Adrenal gland (tissue), 5 donors: ENCODE results near the gene KCNS1.

Source experiments
- POLR2A ChIP-seq, 2 donors: fragments of 450-650 bp; IDR thresholded peaks; one replicate each; pipeline ENCODE4 v1.6.1; 2017; ENCODE audit warnings: antibody characterized with exemption in 2 of 2, mild to moderate bottlenecking in 2 of 2, moderate library complexity in 1 of 2
- TF ChIP-seq, protein P1 (sequence below), 6 experiments: fragments of 450-650 bp in 4 of 6; fragments of 200-600 bp in 2 of 6; sonication (generic) in 1 of 6; IDR thresholded peaks; 1 replicate in 5 of 6; 2 replicates in 1 of 6; pipeline versions ENCODE4 v1.5.1 to v1.8.0; 2016 to 2021; ENCODE audit warnings: antibody characterized with exemption in 6 of 6, mild to moderate bottlenecking in 2 of 6, moderate library complexity in 1 of 6
- donor health status: DM: no; HTN: no; CAD: no.

- TF ChIP-seq, protein P1, sequence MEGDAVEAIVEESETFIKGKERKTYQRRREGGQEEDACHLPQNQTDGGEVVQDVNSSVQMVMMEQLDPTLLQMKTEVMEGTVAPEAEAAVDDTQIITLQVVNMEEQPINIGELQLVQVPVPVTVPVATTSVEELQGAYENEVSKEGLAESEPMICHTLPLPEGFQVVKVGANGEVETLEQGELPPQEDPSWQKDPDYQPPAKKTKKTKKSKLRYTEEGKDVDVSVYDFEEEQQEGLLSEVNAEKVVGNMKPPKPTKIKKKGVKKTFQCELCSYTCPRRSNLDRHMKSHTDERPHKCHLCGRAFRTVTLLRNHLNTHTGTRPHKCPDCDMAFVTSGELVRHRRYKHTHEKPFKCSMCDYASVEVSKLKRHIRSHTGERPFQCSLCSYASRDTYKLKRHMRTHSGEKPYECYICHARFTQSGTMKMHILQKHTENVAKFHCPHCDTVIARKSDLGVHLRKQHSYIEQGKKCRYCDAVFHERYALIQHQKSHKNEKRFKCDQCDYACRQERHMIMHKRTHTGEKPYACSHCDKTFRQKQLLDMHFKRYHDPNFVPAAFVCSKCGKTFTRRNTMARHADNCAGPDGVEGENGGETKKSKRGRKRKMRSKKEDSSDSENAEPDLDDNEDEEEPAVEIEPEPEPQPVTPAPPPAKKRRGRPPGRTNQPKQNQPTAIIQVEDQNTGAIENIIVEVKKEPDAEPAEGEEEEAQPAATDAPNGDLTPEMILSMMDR (IDR thresholded peaks at IDR 0.05) = no peak
- no peak for TF ChIP-seq POLR2A (IDR thresholded peaks at IDR 0.05)
Observed at GRCh38 chr20:45072066-45072465, 28.9 kb downstream of the KCNS1 start.
